GM23338 (cell line): ENCODE data around the gene SPAAR. TPM values are rescaled to one million over a fixed set of nuclear protein-coding genes. Genes with fewer than 3 reads are reported as not detected.

Source experiments
- ATAC-seq: fragments of 200-7000 bp; cut with Tn5 transposase; 3 replicates; pipeline ENCODE4 v1.9.1; 2020
- DNase-seq: peaks from one replicate; pipeline ENCODE4 v3.0.0-alpha.2; 2015; ENCODE audit warnings: low spot score
- H2AFZ ChIP-seq: fragments of 200-600 bp; sonication (generic); 2 replicates; pipeline ENCODE4 v1.8.0; 2016; ENCODE audit warnings: antibody characterized with exemption, mild to moderate bottlenecking, moderate library complexity
- H3F3A ChIP-seq: fragments of 200-600 bp; sonication (generic); replicated peaks from 2 replicates; pipeline ENCODE4 v1.8.0; 2017; ENCODE audit warnings: antibody characterized with exemption, mixed run types, low read depth
- H3K27ac ChIP-seq: fragments of 200-600 bp; sonication (generic); 2 replicates; pipeline ENCODE4 v1.6.1; 2016; ENCODE audit warnings: low read depth
- H3K27me3 ChIP-seq: fragments of 200-600 bp; sonication (generic); 2 replicates; pipeline ENCODE4 v1.8.0; 2016; ENCODE audit warnings: mild to moderate bottlenecking, mixed run types, moderate library complexity; ENCODE audit not compliant: insufficient read depth
- H3K36me3 ChIP-seq: fragments of 200-600 bp; sonication (generic); 2 replicates; pipeline ENCODE4 v1.8.0; 2016; ENCODE audit warnings: mild to moderate bottlenecking; ENCODE audit not compliant: insufficient read depth
- H3K4me1 ChIP-seq: fragments of 200-600 bp; sonication (generic); 2 replicates; pipeline ENCODE4 v1.8.0; 2016; ENCODE audit warnings: mild to moderate bottlenecking, moderate library complexity; ENCODE audit not compliant: insufficient read depth
- H3K4me2 ChIP-seq: fragments of 200-600 bp; sonication (generic); 2 replicates; pipeline ENCODE4 v1.7.1; 2017; ENCODE audit warnings: mixed run types
- H3K4me3 ChIP-seq: fragments of 200-600 bp; sonication (generic); 2 replicates; pipeline ENCODE4 v1.6.1; 2016; ENCODE audit warnings: mixed run types
- H3K79me2 ChIP-seq: fragments of 200-600 bp; sonication (generic); replicated peaks from 2 replicates; pipeline ENCODE4 v1.8.0; 2017; ENCODE audit warnings: mild to moderate bottlenecking; ENCODE audit not compliant: insufficient read depth
- H3K9me2 ChIP-seq: fragments of 200-600 bp; sonication (generic); 2 replicates; pipeline ENCODE4 v1.8.0; 2017; ENCODE audit not compliant: insufficient read depth
- H4K20me1 ChIP-seq: fragments of 200-600 bp; sonication (generic); replicated peaks from 2 replicates; pipeline ENCODE4 v1.8.0; 2017; ENCODE audit warnings: mild to moderate bottlenecking; ENCODE audit not compliant: insufficient read depth
- H3K27ac Mint-ChIP-seq: 2 replicates; pipeline ENCODE4 v1.8.0; 2020; ENCODE audit warnings: inconsistent platforms, mild to moderate bottlenecking, moderate library complexity, mixed read lengths
- H3K27me3 Mint-ChIP-seq: 3 replicates; pipeline ENCODE4 v1.8.0; 2022; ENCODE audit warnings: low read depth, mild to moderate bottlenecking, moderate library complexity, mixed read lengths, inconsistent platforms; ENCODE audit not compliant: insufficient read depth, poor library complexity
- H3K36me3 Mint-ChIP-seq: 3 replicates; pipeline ENCODE4 v1.8.0; 2021; ENCODE audit warnings: low read depth, mild to moderate bottlenecking, inconsistent platforms, moderate library complexity, mixed read lengths
- H3K4me1 Mint-ChIP-seq: 3 replicates; pipeline ENCODE4 v1.8.0; 2020; ENCODE audit warnings: mild to moderate bottlenecking, inconsistent platforms, mixed read lengths
- H3K4me3 Mint-ChIP-seq: 3 replicates; pipeline ENCODE4 v1.8.0; 2021; ENCODE audit warnings: moderate library complexity, mild to moderate bottlenecking, inconsistent platforms, mixed read lengths
- H3K9me3 Mint-ChIP-seq: 3 replicates; pipeline ENCODE4 v1.8.0; 2020; ENCODE audit warnings: moderate library complexity, mild to moderate bottlenecking, inconsistent platforms, mixed read lengths
- CREB1 ChIP-seq: fragments of 250-450 bp; sonication (Bioruptor Pico); IDR thresholded peaks from 2 replicates; pipeline ENCODE4 v1.5.0; 2020; ENCODE audit warnings: low read depth, mild to moderate bottlenecking, moderate library complexity
- ETS1 ChIP-seq: IDR thresholded peaks from 2 replicates; pipeline ENCODE4 v1.6.1; 2016; ENCODE audit warnings: antibody characterized with exemption
- EZH2 ChIP-seq: fragments of 200-600 bp; sonication (generic); IDR thresholded peaks from one replicate; pipeline ENCODE4 v1.8.0; 2017; ENCODE audit warnings: antibody characterized with exemption, mild to moderate bottlenecking, low read depth; ENCODE audit not compliant: unreplicated experiment
- EZH2phosphoT487 ChIP-seq: fragments of 200-600 bp; sonication (generic); IDR thresholded peaks from one replicate; pipeline ENCODE4 v1.8.1; 2018; ENCODE audit warnings: antibody characterized with exemption; ENCODE audit not compliant: unreplicated experiment
- POLR2AphosphoS5 ChIP-seq: IDR thresholded peaks from 2 replicates; pipeline ENCODE4 v1.6.1; 2016; ENCODE audit warnings: antibody characterized with exemption, low read depth
- ZNF114 ChIP-seq: fragments of 250-450 bp; sonication (Bioruptor Pico); IDR thresholded peaks from 2 replicates; pipeline ENCODE4 v1.5.0; 2020; ENCODE audit warnings: mild to moderate bottlenecking, moderate library complexity
- ZNF331 ChIP-seq: fragments of 250-450 bp; sonication (Bioruptor Pico); IDR thresholded peaks from 2 replicates; pipeline ENCODE4 v1.5.0; 2020; ENCODE audit warnings: low read depth, mild to moderate bottlenecking, moderate library complexity
- ZNF462 ChIP-seq: fragments of 250-450 bp; sonication (Bioruptor Pico); IDR thresholded peaks from 2 replicates; pipeline ENCODE4 v1.5.0; 2020; ENCODE audit warnings: mild to moderate bottlenecking, moderate library complexity
- polyA plus RNA-seq: library from polyadenylated mRNA; unstranded; fragments of >200 nt; fragmentation: Nextera tagmentation; extraction: Ambion mirVana; gene quantifications from 2 replicates; pipeline ENCODE4 v1.2.1, GENCODE V29; 2016
- total RNA-seq: library from RNA; depleted of rRNA; stranded (reverse); fragments of >200 nt; shearing (Covaris generic); gene quantifications from 2 replicates; pipeline ENCODE4 v1.2.3, GENCODE V29; 2014

Gene SPAAR
- total and polyA plus RNA-seq, 2 experiments from 2014 or later, result not detected

- TF ChIP-seq ZNF462 (CRISPR knock-in tag) (no peak), EZH2phosphoT487 (no peak), POLR2AphosphoS5 (no peak), CREB1 (CRISPR knock-in tag) (no peak), ETS1 (no peak), ZNF331 (CRISPR knock-in tag) (no peak), EZH2 (no peak)
Measured at GRCh38 chr9:35870351-35870923, 38.9 kb upstream of the SPAAR start, which contains the start of gene OR13J1 (continued).

- no peak overlapping the region for H3K27ac ChIP-seq
- H3K36me3 ChIP-seq, result no peaks in the 10 kb centered on the region
- no peak for ATAC-seq
- Mint-ChIP-seq H3K9me3 (peaks cover 11% of the 10 kb centered on the region), H3K27me3 (peaks cover 12% of the 10 kb centered on the region), H3K4me1 (peaks cover 16% of the 10 kb centered on the region), H3K4me3 (no peak overlapping the region), H3K27ac (no peak overlapping the region), H3K36me3 (peaks cover 7% of the 10 kb centered on the region; the same call in 1 of the 3 replicates)
- DNase-seq, result no peak
- no peak overlapping the region for H3K4me3 ChIP-seq
- H3F3A ChIP-seq, result no peaks in the 10 kb centered on the region
- peaks cover 5% of the 10 kb centered on the region for H3K9me2 ChIP-seq
- peaks cover 7% of the 10 kb centered on the region; the same call in 1 of the 2 replicates for H3K4me1 ChIP-seq
- H3K27me3 ChIP-seq, result no peaks in the 10 kb centered on the region
- H4K20me1 ChIP-seq, result no peaks in the 10 kb centered on the region
- H2AFZ ChIP-seq, result no peak overlapping the region
- H3K4me2 ChIP-seq, result no peak overlapping the region
- no peaks in the 10 kb centered on the region for H3K79me2 ChIP-seq
- TF ChIP-seq ZNF114 (CRISPR knock-in tag), result no peak
- TF ChIP-seq ZNF462 (CRISPR knock-in tag), result no peak
- TF ChIP-seq ZNF331 (CRISPR knock-in tag), result no peak
- TF ChIP-seq EZH2, result no peak
Measured at GRCh38 chr9:35871545-35871944, 37.7 kb upstream of the SPAAR start.
